Mononuclear cell (primary cell): ENCODE results near the gene C16orf96. TPM values are rescaled to one million over a fixed set of nuclear protein-coding genes. Genes with fewer than 3 reads are reported as not detected.
A peak's percentile ranks its signal among the peaks of the same experiment; 100 is the strongest.

Experiments used
- H3K27me3 ChIP-seq: 2 replicates; pipeline ENCODE4 v1.6.0; 2011; ENCODE audit warnings: low read length, control low read depth; ENCODE audit not compliant: insufficient read depth
- H3K4me1 ChIP-seq: 2 replicates; pipeline ENCODE4 v1.5.1; 2011; ENCODE audit warnings: mild to moderate bottlenecking, low read length, control low read depth; ENCODE audit not compliant: insufficient read depth
- H3K4me3 ChIP-seq: 2 replicates; pipeline ENCODE4 v1.5.1; 2011; ENCODE audit warnings: mild to moderate bottlenecking, low read length, moderate library complexity
- H3K9me3 ChIP-seq: 2 replicates; pipeline ENCODE4 v1.5.1; 2011; ENCODE audit warnings: low read depth, mild to moderate bottlenecking, control low read depth, low read length
- total RNA-seq: library from RNA; depleted of rRNA; stranded (reverse); fragments of >200 nt; gene quantifications from one replicate; pipeline ENCODE4 v1.2.3, GENCODE V29; 2012

C16orf96 gene
- total RNA-seq, 1 donor: 0.42 TPM

DNA sequence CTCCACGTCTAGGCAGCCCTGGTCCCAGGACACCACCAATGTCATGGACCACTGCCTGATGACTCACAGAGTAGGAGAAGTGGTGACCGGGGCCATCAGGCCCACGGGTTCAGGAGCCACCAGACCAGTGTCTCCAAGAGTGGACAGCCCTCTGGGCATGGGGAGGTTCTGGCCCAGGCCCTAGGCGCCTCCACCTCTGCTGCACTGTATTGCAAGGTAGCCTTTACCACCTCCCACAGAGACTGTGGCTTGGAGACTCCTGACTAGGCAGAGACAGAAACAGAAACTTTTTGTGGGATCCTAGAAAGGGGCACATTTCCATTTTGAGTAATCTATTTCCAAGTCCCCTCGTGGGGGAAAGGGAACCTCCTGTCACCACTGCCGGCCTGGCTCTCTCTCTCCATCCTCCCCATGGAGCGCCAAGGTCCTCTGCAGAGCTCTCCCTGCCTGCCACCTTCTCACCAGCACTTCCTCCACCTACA is 20.5 kb upstream of the C16orf96 start:
- H3K27me3 ChIP-seq: no peaks in the 10 kb centered on the region

GRCh38 chr16:4536391-4537106 is 19.6 kb upstream of the C16orf96 start:
- Histone ChIP-seq H3K27me3 (no peaks in the 10 kb centered on the region), H3K4me1 (peaks cover 34% of the 10 kb centered on the region), H3K4me3 (no peak overlapping the region), H3K9me3 (no peaks in the 10 kb centered on the region)

More for the DNA sequence above, 20.5 kb upstream of the C16orf96 start:
- Histone ChIP-seq H3K4me3 (no peak overlapping the region), H3K9me3 (no peaks in the 10 kb centered on the region), H3K4me1 (peaks cover 34% of the 10 kb centered on the region)

- Histone ChIP-seq H3K4me1 (peaks cover 34% of the 10 kb centered on the region), H3K4me3 (peak overlapping the region; percentile 57), H3K27me3 (no peaks in the 10 kb centered on the region), H3K9me3 (no peaks in the 10 kb centered on the region)
These were observed 18.5 kb upstream of the C16orf96 start for GRCh38 chr16:4537376-4538343.

DNA sequence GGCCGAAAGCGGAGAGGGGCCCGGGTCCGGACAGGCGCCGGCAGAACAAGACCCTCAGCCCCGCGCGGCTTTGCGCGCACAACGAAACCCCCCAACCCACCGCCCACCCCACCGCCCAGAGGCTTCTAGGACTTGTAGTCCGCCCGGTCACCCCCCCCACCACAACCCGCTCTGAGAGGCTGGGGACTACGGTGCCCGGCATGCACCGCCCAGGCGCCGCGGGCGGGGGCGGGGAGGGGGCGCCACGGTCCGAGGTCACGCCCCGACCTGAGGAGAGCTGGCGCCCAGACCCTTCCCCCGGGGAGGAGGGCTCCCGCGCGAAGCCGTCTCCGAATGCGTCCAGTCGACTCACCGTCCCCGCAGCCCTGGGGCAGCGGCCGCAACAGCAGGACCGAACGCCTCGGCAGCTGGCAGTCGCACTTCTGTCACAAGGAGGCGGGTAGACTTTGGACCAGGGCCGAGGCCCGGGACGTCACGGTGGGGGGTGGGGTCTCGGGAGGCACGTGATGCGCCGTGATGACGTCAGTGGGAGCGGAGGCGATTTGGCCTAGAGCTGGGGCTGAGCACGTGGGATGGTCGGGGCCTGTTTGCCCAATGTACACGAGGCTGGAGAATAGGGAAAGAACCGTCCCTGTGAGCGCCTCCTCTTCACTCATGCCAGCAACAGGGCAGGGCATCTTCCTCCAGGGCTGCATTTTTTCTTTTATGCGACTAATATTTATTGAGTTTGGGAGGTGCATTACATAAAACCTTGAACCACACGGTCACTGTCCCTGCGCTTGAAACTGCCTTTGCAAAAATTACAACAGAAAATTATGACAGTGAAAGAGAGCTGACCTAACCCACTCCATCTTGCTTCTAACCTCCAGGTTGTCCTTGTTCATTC is 17.5 kb upstream of the C16orf96 start, which contains the start of gene CDIP1:
CDIP1 (minus strand) TSS at position 424 of the 886 bp plus-strand sequence. CDS start 24,643 bp downstream, outside the sequence.
- H3K4me3 ChIP-seq: peak within 1 kb of the TSS; percentile 57
- no peaks in the 10 kb centered on the region for H3K27me3 ChIP-seq
- H3K9me3 ChIP-seq: no peaks in the 10 kb centered on the region
- peaks cover 34% of the 10 kb centered on the region for H3K4me1 ChIP-seq

DNA sequence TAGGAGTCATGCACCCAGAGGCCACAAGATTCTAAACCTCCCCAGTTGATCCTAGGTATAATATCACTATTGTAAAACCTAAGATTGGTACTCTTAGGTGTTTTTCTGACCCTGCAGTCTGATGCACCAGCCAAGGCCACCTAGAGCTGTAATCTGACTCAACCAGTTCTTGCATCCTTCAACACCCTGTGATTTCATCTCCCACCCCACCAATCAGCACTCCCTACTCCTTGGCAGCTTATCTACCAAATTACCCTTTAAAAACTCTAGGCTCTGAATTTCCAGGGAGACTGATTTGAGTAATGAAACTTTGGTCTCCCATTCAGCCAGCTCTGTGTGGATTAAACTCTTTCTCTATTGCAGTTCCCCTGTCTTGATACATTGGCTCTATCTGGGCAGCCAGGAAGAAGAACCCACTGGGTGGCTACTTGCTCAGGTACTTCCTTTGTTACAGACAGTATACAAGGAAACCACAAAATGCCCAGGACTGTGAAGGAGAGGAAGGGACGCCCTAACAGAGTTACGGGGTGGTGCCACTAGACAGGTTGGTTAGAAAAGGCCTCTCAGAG is 16.3 kb upstream of the C16orf96 start:
- no peak overlapping the region for H3K4me3 ChIP-seq
- no peaks in the 10 kb centered on the region for H3K27me3 ChIP-seq
- H3K4me1 ChIP-seq: peaks cover 25% of the 10 kb centered on the region
- H3K9me3 ChIP-seq: no peaks in the 10 kb centered on the region

- no peak overlapping the region for H3K4me3 ChIP-seq
These were observed 11.7 kb upstream of the C16orf96 start for GRCh38 chr16:4544473-4544872.

GRCh38 chr16:4548124-4548523 is 8.0 kb upstream of the C16orf96 start:
- no peaks in the 10 kb centered on the region for H3K9me3 ChIP-seq
- H3K4me1 ChIP-seq: no peaks in the 10 kb centered on the region
- no peaks in the 10 kb centered on the region for H3K27me3 ChIP-seq
- no peak overlapping the region for H3K4me3 ChIP-seq

More at GRCh38 chr16:4544473-4544872, 11.7 kb upstream of the C16orf96 start:
- H3K4me1 ChIP-seq: no peaks in the 10 kb centered on the region
- no peaks in the 10 kb centered on the region for H3K27me3 ChIP-seq
- H3K9me3 ChIP-seq: no peaks in the 10 kb centered on the region

DNA sequence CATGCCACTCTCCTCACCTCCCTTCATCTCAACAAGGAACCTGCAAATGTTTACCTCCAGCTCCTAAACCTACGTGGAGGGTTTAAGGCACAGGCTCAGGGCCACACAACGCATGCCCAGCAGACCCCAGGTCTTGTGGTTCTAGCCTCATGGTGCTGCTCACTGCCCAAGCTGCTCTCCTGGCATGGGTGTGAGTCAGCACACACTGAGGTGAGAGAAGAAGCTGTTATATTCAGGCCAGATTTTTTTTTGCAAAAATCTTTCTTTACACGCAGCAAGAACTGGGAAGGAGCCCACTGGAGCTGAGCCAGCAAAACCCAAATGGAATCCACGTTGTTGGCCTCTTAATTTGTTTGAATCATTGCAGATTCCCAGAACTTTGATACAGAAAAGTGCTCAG is 5.5 kb upstream of the C16orf96 start:
- no peaks in the 10 kb centered on the region for H3K27me3 ChIP-seq

GRCh38 chr16:4552541-4552940 is 3.6 kb upstream of the C16orf96 start:
- H3K4me1 ChIP-seq: no peaks in the 10 kb centered on the region
- H3K4me3 ChIP-seq: no peak overlapping the region
- no peaks in the 10 kb centered on the region for H3K27me3 ChIP-seq
- no peaks in the 10 kb centered on the region for H3K9me3 ChIP-seq

More for the DNA sequence above, 5.5 kb upstream of the C16orf96 start:
- Histone ChIP-seq H3K4me3 (no peak overlapping the region), H3K4me1 (no peaks in the 10 kb centered on the region), H3K9me3 (no peaks in the 10 kb centered on the region)

DNA sequence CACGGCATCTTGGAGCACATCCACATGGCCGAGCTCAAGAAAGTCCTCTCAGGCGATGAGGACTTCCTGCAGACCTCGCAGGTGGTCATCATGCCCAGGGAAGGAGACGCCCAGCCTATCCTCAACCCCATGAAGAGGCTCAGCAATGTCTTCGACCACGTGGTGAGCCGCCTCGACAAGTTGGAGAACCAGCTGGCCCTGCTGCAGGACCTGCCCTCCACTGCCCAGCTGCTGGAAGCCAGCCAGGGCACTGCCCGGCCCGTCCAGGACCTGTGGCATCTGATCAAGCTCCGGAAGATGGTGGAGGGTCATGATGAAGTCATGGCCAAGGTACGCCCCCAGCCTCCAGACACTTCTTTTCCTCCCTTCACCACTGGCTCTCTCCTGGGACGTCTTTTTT is 440 bp downstream of the C16orf96 start:
- Histone ChIP-seq H3K4me1 (no peaks in the 10 kb centered on the region), H3K4me3 (no peak overlapping the region), H3K9me3 (no peaks in the 10 kb centered on the region), H3K27me3 (no peaks in the 10 kb centered on the region)

DNA sequence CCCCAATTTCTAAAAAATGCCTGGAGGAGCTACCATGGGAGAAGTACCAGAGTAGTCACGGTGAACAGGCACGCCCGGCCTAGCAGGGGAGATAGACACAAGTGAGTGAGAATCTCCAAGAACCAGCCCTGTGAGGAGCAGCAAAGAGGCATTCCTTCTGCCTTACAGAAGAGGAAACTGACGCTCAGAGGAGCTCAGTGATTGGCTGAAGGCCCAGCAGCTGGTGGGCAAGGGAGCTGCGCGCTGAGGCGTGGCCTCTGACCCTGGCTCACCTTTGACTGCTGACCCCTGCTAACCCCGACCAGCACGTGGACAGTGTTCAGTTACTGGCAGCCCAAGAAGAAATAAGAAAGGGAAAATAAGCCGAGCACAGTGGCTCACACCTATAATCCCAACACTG is 1.8 kb downstream of the C16orf96 start:
- no peaks in the 10 kb centered on the region for H3K4me1 ChIP-seq
- no peak overlapping the region for H3K4me3 ChIP-seq

GRCh38 chr16:4561596-4561995 is 5.5 kb downstream of the C16orf96 start:
- Histone ChIP-seq H3K27me3 (no peaks in the 10 kb centered on the region), H3K4me3 (no peak overlapping the region), H3K9me3 (no peaks in the 10 kb centered on the region), H3K4me1 (no peaks in the 10 kb centered on the region)

More for the DNA sequence above, 1.8 kb downstream of the C16orf96 start:
- Histone ChIP-seq H3K27me3 (no peaks in the 10 kb centered on the region), H3K9me3 (no peaks in the 10 kb centered on the region)

GRCh38 chr16:4564661-4565267 is 8.6 kb downstream of the C16orf96 start:
- Histone ChIP-seq H3K9me3 (no peaks in the 10 kb centered on the region), H3K4me3 (no peak overlapping the region), H3K4me1 (no peaks in the 10 kb centered on the region), H3K27me3 (no peaks in the 10 kb centered on the region)

DNA sequence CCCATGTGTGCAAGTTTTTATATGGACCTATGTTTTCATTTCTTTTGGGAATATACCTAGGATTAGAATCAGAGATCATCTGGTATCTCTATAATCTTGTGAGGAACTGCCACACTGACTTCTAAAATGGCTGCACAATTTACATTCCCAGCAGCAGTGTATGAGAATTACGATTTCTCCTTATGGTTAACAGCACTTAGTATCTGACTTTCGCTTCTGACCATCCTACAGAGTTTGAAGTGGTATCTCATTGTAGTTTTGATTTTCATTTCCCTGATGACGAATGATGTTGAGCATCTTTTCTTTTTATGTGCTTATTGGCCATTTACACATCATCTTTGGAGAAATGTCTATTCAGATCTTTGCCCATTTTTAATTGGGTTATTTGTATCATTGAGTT is 10.0 kb downstream of the C16orf96 start:
- no peak overlapping the region for H3K4me3 ChIP-seq
- H3K4me1 ChIP-seq: no peaks in the 10 kb centered on the region
- H3K27me3 ChIP-seq: no peaks in the 10 kb centered on the region
- H3K9me3 ChIP-seq: no peaks in the 10 kb centered on the region
